H1 (cell line): Measurements from ENCODE around the gene SLC51B. TPM values are rescaled to one million over a fixed set of nuclear protein-coding genes. Genes with fewer than 3 reads are reported as not detected.

Experiments used
- CTCF ChIA-PET: fragments of 300-600 bp; sonication (Branson Sonifier 250); formaldehyde crosslinking; loops from one replicate; lab custom pipeline; 2021; ENCODE audit not compliant: partially characterized antibody; lab: Charles Lee
- POLR2A ChIA-PET: fragments of 300-600 bp; sonication (Branson Sonifier 250); formaldehyde crosslinking; loops from one replicate; lab custom pipeline; 2021; ENCODE audit warnings: inconsistent platforms; ENCODE audit not compliant: partially characterized antibody; lab: Charles Lee
- DNase-seq, 2 experiments: peaks; one replicate each; pipeline versions ENCODE4 v3.0.0 to v3.0.0-alpha.2; 2010 to 2022; ENCODE audit warnings: low spot score in 2 of 2, low read depth in 1 of 2, mixed read lengths in 1 of 2
- FAIRE-seq: peaks from 2 replicates; lab custom pipeline; 2011; peaks lifted over from hg19 to GRCh38; lab: Jason Lieb, UNC
- H2AFZ ChIP-seq: 2 replicates; pipeline ENCODE4 v1.8.1; 2012; ENCODE audit warnings: low read length, inconsistent platforms
- H2AK5ac ChIP-seq: 2 replicates; pipeline ENCODE4 v1.6.1; 2013; ENCODE audit warnings: low read depth, low read length
- H2BK120ac ChIP-seq: replicated peaks from 2 replicates; pipeline ENCODE3; 2013; ENCODE audit warnings: low read depth, low read length, inconsistent platforms
- H2BK12ac ChIP-seq: 2 replicates; pipeline ENCODE4 v1.6.1; 2013; ENCODE audit warnings: low read depth, low read length
- H2BK15ac ChIP-seq: 2 replicates; pipeline ENCODE4 v1.6.1; 2013; ENCODE audit warnings: low read length
- H2BK20ac ChIP-seq: 2 replicates; pipeline ENCODE4 v1.6.1; 2013; ENCODE audit warnings: low read length
- H2BK5ac ChIP-seq: 2 replicates; pipeline ENCODE4 v1.6.1; 2013; ENCODE audit warnings: low read depth, low read length
- H3K14ac ChIP-seq: 2 replicates; pipeline ENCODE4 v1.6.1; 2013; ENCODE audit warnings: inconsistent platforms; ENCODE audit not compliant: insufficient read length
- H3K18ac ChIP-seq: 2 replicates; pipeline ENCODE4 v1.6.1; 2013; ENCODE audit warnings: low read length; ENCODE audit errors: extremely low read depth
- H3K23ac ChIP-seq: 2 replicates; pipeline ENCODE4 v1.6.1; 2013; ENCODE audit warnings: inconsistent platforms; ENCODE audit not compliant: insufficient read length
- H3K23me2 ChIP-seq: 2 replicates; pipeline ENCODE4 v1.6.1; 2013; ENCODE audit warnings: low read depth, low read length
- H3K27ac ChIP-seq: 2 replicates; pipeline ENCODE4 v1.6.1; 2011; ENCODE audit warnings: low read depth, low read length, inconsistent platforms
- H3K27me3 ChIP-seq, 4 experiments: replicated peaks in 1 of 4; 1 replicate in 1 of 4; 2 replicates in 3 of 4; pipeline versions ENCODE4 v1.6.1 to v1.8.1; 2011 to 2013; ENCODE audit warnings: low read length in 3 of 4, mild to moderate bottlenecking in 3 of 4, inconsistent platforms in 2 of 4, mixed read lengths in 2 of 4, moderate library complexity in 1 of 4; ENCODE audit not compliant: control insufficient read depth in 3 of 4, insufficient read depth in 3 of 4; ENCODE audit errors: extremely low read depth in 1 of 4
- H3K36me3 ChIP-seq, 4 experiments: 2 replicates each; pipeline versions ENCODE4 v1.6.1 to v1.8.1; 2011 to 2013; ENCODE audit warnings: mild to moderate bottlenecking in 4 of 4, low read length in 3 of 4, moderate library complexity in 2 of 4, control low read depth in 1 of 4, inconsistent platforms in 1 of 4; ENCODE audit not compliant: insufficient read depth in 4 of 4, control insufficient read depth in 2 of 4
- H3K4ac ChIP-seq: replicated peaks from 2 replicates; pipeline ENCODE3; 2013; ENCODE audit warnings: low read length, low read depth, mixed read lengths, inconsistent platforms; ENCODE audit not compliant: insufficient read length
- H3K4me1 ChIP-seq, 4 experiments: replicated peaks in 1 of 4; 1 replicate in 1 of 4; 2 replicates in 3 of 4; pipeline versions ENCODE4 v1.6.1 to v1.8.1; 2011 to 2013; ENCODE audit warnings: low read length in 3 of 4, inconsistent platforms in 2 of 4, mixed read lengths in 1 of 4; ENCODE audit not compliant: insufficient read depth in 4 of 4, control insufficient read depth in 3 of 4
- H3K4me2 ChIP-seq, 2 experiments: 2 replicates each; pipeline versions ENCODE4 v1.6.1 to v1.8.1; 2011 to 2013; ENCODE audit warnings: low read depth in 2 of 2, low read length in 2 of 2, control low read depth in 1 of 2, inconsistent platforms in 1 of 2, mild to moderate bottlenecking in 1 of 2; ENCODE audit not compliant: insufficient read depth in 1 of 2
- H3K4me3 ChIP-seq, 4 experiments: fragments of 200-600, 300-600 bp in 1 of 4; sonication (generic), shearing (Covaris generic), sonication (Bioruptor Twin) in 1 of 4; 2 replicates each; pipeline versions ENCODE4 v1.5.1 to v1.8.1; 2011 to 2016; ENCODE audit warnings: low read length in 4 of 4, low read depth in 3 of 4, control low read depth in 2 of 4, inconsistent platforms in 2 of 4, mild to moderate bottlenecking in 2 of 4, mixed read lengths in 1 of 4, moderate library complexity in 1 of 4; ENCODE audit not compliant: insufficient read depth in 2 of 4; ENCODE audit errors: extremely low read depth in 1 of 4
- H3K56ac ChIP-seq: replicated peaks from 2 replicates; pipeline ENCODE3; 2013; ENCODE audit warnings: low read depth, mild to moderate bottlenecking, mixed read lengths, low read length, inconsistent platforms; ENCODE audit not compliant: insufficient read length
- H3K79me1 ChIP-seq: 2 replicates; pipeline ENCODE4 v1.6.1; 2013; ENCODE audit warnings: low read depth, low read length, control low read depth
- H3K79me2 ChIP-seq, 2 experiments: 2 replicates each; pipeline versions ENCODE4 v1.6.1 to v1.8.1; 2012 to 2013; ENCODE audit warnings: low read length in 2 of 2, mild to moderate bottlenecking in 2 of 2, inconsistent platforms in 1 of 2; ENCODE audit not compliant: insufficient read depth in 2 of 2, control insufficient read depth in 1 of 2
- H3K9ac ChIP-seq, 4 experiments: replicated peaks in 1 of 4; 1 replicate in 1 of 4; 2 replicates in 3 of 4; pipeline versions ENCODE4 v1.6.1 to v1.8.1; 2011 to 2013; ENCODE audit warnings: low read depth in 3 of 4, low read length in 3 of 4, control low read depth in 2 of 4, mild to moderate bottlenecking in 2 of 4, moderate library complexity in 2 of 4, inconsistent platforms in 1 of 4; ENCODE audit errors: extremely low read depth in 1 of 4
- H3K9me3 ChIP-seq, 2 experiments: 2 replicates each; pipeline versions ENCODE4 v1.6.1 to v1.8.1; 2012 to 2013; ENCODE audit warnings: mild to moderate bottlenecking in 2 of 2, moderate library complexity in 2 of 2, control low read depth in 1 of 2, inconsistent platforms in 1 of 2, low read depth in 1 of 2, low read length in 1 of 2, mixed read lengths in 1 of 2; ENCODE audit not compliant: insufficient read depth in 2 of 2
- H4K20me1 ChIP-seq, 2 experiments: replicated peaks in 1 of 2; 2 replicates each; pipeline versions ENCODE3 to v1.8.1; 2011 to 2013; ENCODE audit warnings: inconsistent platforms in 2 of 2, low read length in 2 of 2, mild to moderate bottlenecking in 1 of 2; ENCODE audit not compliant: insufficient read depth in 2 of 2, control insufficient read depth in 1 of 2
- H4K5ac ChIP-seq: 2 replicates; pipeline ENCODE4 v1.6.1; 2013; ENCODE audit warnings: low read length, low read depth, mixed read lengths, inconsistent platforms; ENCODE audit not compliant: insufficient read length
- H4K8ac ChIP-seq: 2 replicates; pipeline ENCODE4 v1.8.0; 2013; ENCODE audit warnings: mild to moderate bottlenecking, moderate library complexity, low read length, inconsistent platforms; ENCODE audit not compliant: insufficient read depth; ENCODE audit errors: extremely low read depth
- H4K91ac ChIP-seq: replicated peaks from 2 replicates; pipeline ENCODE3; 2013; ENCODE audit warnings: low read length, mixed read lengths, inconsistent platforms; ENCODE audit not compliant: insufficient read length
- BACH1 ChIP-seq: IDR thresholded peaks from 2 replicates; pipeline ENCODE4 v1.6.1; 2012; ENCODE audit warnings: low read length, improper control_type of control experiment
- BCL11A ChIP-seq, 2 experiments: IDR thresholded peaks; one replicate each; pipeline ENCODE4 v1.6.1; 2011; ENCODE audit warnings: low read depth in 2 of 2, low read length in 2 of 2, mild to moderate bottlenecking in 2 of 2
- CBX8 ChIP-seq: fragments of 300-800, 300-1000 bp; sonication (generic); IDR thresholded peaks from 2 replicates; pipeline ENCODE4 v1.7.1; 2016; ENCODE audit warnings: low read depth, low read length, borderline replicate concordance
- CHD1 ChIP-seq: IDR thresholded peaks from 2 replicates; pipeline ENCODE4 v1.6.1; 2012; ENCODE audit warnings: low read depth, low read length, improper control_type of control experiment
- NRF1 ChIP-seq: IDR thresholded peaks from 2 replicates; pipeline ENCODE4 v1.6.1; 2011; ENCODE audit warnings: mild to moderate bottlenecking, low read depth, low read length, improper control_type of control experiment
- POLR2AphosphoS5 ChIP-seq: IDR thresholded peaks from 2 replicates; pipeline ENCODE4 v1.6.1; 2011; ENCODE audit warnings: low read depth, low read length
- RNF2 ChIP-seq: fragments of 200-900, 300-1000 bp; sonication (generic); IDR thresholded peaks from 2 replicates; pipeline ENCODE4 v1.7.1; 2016; ENCODE audit warnings: borderline replicate concordance, low read depth, mild to moderate bottlenecking, antibody characterized with exemption, low read length; ENCODE audit not compliant: poor library complexity, severe bottlenecking; ENCODE audit errors: missing control alignments
- SAP30 ChIP-seq: fragments of 300-600 bp; sonication (generic); IDR thresholded peaks from 2 replicates; pipeline ENCODE4 v1.7.1; 2012; ENCODE audit warnings: low read length, moderate library complexity, mild to moderate bottlenecking, inconsistent platforms; ENCODE audit not compliant: insufficient read depth, insufficient replicate concordance
- SIN3A ChIP-seq, 2 experiments: IDR thresholded peaks in 1 of 2; conservative IDR thresholded peaks in 1 of 2; 2 replicates each; pipeline ENCODE4 v1.6.1; 2011 to 2012; ENCODE audit warnings: low read length in 2 of 2, improper control_type of control experiment in 1 of 2, low read depth in 1 of 2, mild to moderate bottlenecking in 1 of 2
- SP1 ChIP-seq: IDR thresholded peaks from 2 replicates; pipeline ENCODE4 v1.6.1; 2011; ENCODE audit warnings: low read depth, low read length
- SP4 ChIP-seq: IDR thresholded peaks from 2 replicates; pipeline ENCODE4 v1.6.1; 2012; ENCODE audit warnings: low read length, inconsistent platforms
- WGBS, 2 experiments: shearing (Covaris generic) in 1 of 2; methylation state at CpG; one replicate each; pipeline versions ENCODE4 v1.1.6 to v1.1.7; 2013 to 2015; ENCODE audit warnings: low lambda C conversion rate in 2 of 2, mixed read lengths in 2 of 2, inconsistent platforms in 1 of 2, low coverage in 1 of 2, missing lambda C conversion rate in 1 of 2; ENCODE audit not compliant: insufficient replicate concordance in 2 of 2, insufficient coverage in 1 of 2, insufficient read length in 1 of 2; ENCODE audit errors: extremely low coverage in 1 of 2, missing lambda C conversion rate in 1 of 2; 5-methylcytosine and 5-hydroxymethylcytosine counted together
- polyA plus RNA-seq, 7 experiments: library from polyadenylated mRNA; depleted of rRNA in 3 of 7; stranded (reverse) in 5 of 7; unstranded in 2 of 7; fragments of >200 nt in 5 of 7; fragments of 200-250 nt in 2 of 7; gene quantifications; 1 replicate in 5 of 7; 2 replicates in 1 of 7; 4 replicates in 1 of 7; pipeline versions ENCODE4 v1.2.1 to v1.2.3, GENCODE V29; 2011 to 2013; ENCODE audit warnings: missing spikeins in 2 of 7, mixed read lengths in 2 of 7
- total RNA-seq: library from RNA; stranded (reverse); fragmentation: NEBNext Ultra II Directional; extraction: Animal tissue kit (Norgen Biotek cat#: 25700); gene quantifications from 2 replicates; pipeline ENCODE4 v1.2.1, GENCODE V29; 2021

SLC51B gene
- total and polyA plus RNA-seq, 2 of the 8 experiments (the other 6 are each of a cell fraction or from before 2014, with no cell fraction given) = not detected

GRCh38 chr15:65067317-65067644 is 22.1 kb downstream of the SLC51B start:
- H2BK12ac ChIP-seq = peak overlapping the region; percentile 92; the same call in 1 of the 2 replicates
- H3K27ac ChIP-seq = no peak overlapping the region
- H3K9ac ChIP-seq = peak overlapping the region in 2 of 4 experiments; percentile 29 to 40; a peak in 2 of 7 replicates
- H3K23ac ChIP-seq = no peak overlapping the region
- H3K9me3 ChIP-seq = no peaks in the 10 kb centered on the region
- H3K23me2 ChIP-seq = peaks cover 6% of the 10 kb centered on the region; the same call in 1 of the 2 replicates
- H3K14ac ChIP-seq = no peak overlapping the region
- TF ChIP-seq CHD1 (no peak), SP4 (no peak), BCL11A (IDR thresholded peaks at IDR 0.05; ENCODE audit: low read depth in 2 of 2, low read length in 2 of 2) (no peak), CBX8 (no peak), SAP30 (no peak), NRF1 (no peak), SP1 (no peak), BACH1 (no peak), POLR2AphosphoS5 (no peak), RNF2 (no peak), SIN3A (conservative IDR thresholded peaks at IDR 0.05 in 1 of 2, IDR thresholded peaks at IDR 0.05 in 1 of 2; ENCODE audit: low read depth in 1 of 2, low read length in 2 of 2) (no peak)
- TF ChIP-seq, all 59 proteins: peak for 0
- WGBS, 2 experiments = 12% methylated on average over 7 of the region's 8 CpGs; no CpG with 5 or more reads in 1 of the 2 experiments
- Histone ChIP-seq H2BK5ac (peak overlapping the region; percentile 75; the same call in 1 of the 2 replicates), H3K79me1 (peaks cover 3% of the 10 kb centered on the region; the same call in 1 of the 2 replicates), H4K8ac (peak overlapping the region; percentile 58), H4K91ac (no peak overlapping the region), H3K4me2 (peak overlapping the region; percentile 82 to 90), H3K4ac (no peak overlapping the region), H3K4me1 (peaks cover 5 to 19% (median 7%) of the 10 kb centered on the region in 4 experiments), H2BK20ac (peak overlapping the region; percentile 61; the same call in 1 of the 2 replicates), H4K20me1 (no peaks in the 10 kb centered on the region), H4K5ac (peak overlapping the region; percentile 1), H3K18ac (peak overlapping the region; percentile 91), H3K36me3 (no peaks in the 10 kb centered on the region), H2AFZ (no peak overlapping the region), H2BK120ac (peak overlapping the region; percentile 41), H3K4me3 (peak overlapping the region; percentile 43 to 71 (median 53)), H3K27me3 (peaks cover 0 to 6% (median 1%) of the 10 kb centered on the region in 4 experiments; a peak in 3 of 7 replicates), H2BK15ac (peak overlapping the region; percentile 81; the same call in 1 of the 2 replicates), H3K79me2 (no peaks in the 10 kb centered on the region; a peak in 1 of 4 replicates), H2AK5ac (no peak overlapping the region), H3K56ac (no peak overlapping the region)
- FAIRE-seq (no peak), DNase-seq (no peak)
- ChIA-PET POLR2A (interaction anchor here (0.7 to 8.0 kb wide), 6 partner anchors 9 to 238 kb away, joined by 3 to 93 read pairs (median 4); partner anchors contain the start of genes KBTBD13 and RNU5B-1), CTCF (interaction anchor here (0.9 to 33.2 kb wide), 5 partner anchors 7 to 46 kb away, joined by 5 to 1213 read pairs (median 23); partner anchors contain the start of genes KBTBD13, RASL12 and SLC51B)
